ENCODE results near the gene TNNC1.

DNA sequence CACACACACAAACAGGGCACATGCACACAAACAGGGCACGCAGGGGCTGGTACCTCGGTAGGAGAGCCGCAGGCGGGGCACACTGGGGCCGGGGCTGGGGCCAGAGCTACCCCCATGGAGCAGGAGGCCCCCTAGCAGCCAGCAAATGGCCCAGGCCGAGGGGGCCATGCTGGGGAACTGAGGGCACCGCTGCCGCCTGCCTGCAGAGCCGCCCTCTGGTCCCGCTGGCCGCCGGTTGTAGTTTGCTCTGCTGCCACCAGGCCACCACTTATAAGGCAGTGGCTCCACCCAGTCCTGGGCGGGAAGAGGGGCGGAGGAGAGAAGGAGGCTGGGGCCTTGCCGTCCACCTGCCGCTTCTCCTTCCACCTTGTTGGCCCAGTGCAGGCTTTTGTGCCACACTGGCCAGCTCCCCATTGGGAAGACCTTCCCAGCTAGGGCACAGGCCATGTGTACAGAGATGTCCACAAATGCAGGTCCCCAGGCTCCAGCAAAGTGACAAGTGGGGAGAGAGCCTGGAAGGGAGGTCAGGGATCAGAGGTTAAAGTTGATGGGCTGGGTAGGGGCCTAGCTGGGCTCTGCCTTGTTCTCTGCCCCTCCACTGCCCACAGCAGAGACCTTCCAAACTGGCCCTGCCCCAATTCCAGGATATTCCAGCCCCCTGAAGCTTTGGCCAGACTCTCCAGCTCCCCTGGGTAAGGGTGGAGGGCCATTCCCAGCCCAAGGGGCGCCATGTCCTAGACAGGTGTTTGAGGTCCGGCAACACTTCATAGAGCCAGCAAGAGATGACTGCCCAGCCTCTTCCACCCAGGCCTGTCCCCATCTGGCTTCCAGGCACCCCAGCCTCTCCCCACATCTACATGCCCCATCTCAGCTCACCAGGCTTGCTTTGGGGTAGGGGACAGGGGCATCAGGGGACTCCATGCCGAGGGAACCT, 8.7 kb downstream of the TNNC1 start, which contains the start of gene SEMA3G:
- TF ChIP-seq, protein P1, sequence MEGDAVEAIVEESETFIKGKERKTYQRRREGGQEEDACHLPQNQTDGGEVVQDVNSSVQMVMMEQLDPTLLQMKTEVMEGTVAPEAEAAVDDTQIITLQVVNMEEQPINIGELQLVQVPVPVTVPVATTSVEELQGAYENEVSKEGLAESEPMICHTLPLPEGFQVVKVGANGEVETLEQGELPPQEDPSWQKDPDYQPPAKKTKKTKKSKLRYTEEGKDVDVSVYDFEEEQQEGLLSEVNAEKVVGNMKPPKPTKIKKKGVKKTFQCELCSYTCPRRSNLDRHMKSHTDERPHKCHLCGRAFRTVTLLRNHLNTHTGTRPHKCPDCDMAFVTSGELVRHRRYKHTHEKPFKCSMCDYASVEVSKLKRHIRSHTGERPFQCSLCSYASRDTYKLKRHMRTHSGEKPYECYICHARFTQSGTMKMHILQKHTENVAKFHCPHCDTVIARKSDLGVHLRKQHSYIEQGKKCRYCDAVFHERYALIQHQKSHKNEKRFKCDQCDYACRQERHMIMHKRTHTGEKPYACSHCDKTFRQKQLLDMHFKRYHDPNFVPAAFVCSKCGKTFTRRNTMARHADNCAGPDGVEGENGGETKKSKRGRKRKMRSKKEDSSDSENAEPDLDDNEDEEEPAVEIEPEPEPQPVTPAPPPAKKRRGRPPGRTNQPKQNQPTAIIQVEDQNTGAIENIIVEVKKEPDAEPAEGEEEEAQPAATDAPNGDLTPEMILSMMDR (conservative IDR thresholded peaks at IDR 0.05 in 1 of 2, IDR thresholded peaks at IDR 0.05 in 1 of 2; ENCODE audit: low read depth in 1 of 2, low read length in 2 of 2), result peak; percentile 13 to 47
- no peak for TF ChIP-seq EZH2 (IDR thresholded peaks at IDR 0.05; ENCODE audit: low read length, missing control alignments)
